OCI-LY7 (cell line): ENCODE data around the gene MYL3. TPM values are rescaled to one million over a fixed set of nuclear protein-coding genes. Genes with fewer than 3 reads are reported as not detected.

Source experiments
- total RNA-seq, 2 experiments: library from RNA; depleted of rRNA in 1 of 2; stranded (reverse); fragments of >200 nt in 1 of 2; shearing (Covaris generic) in 1 of 2; gene quantifications; 2 replicates each; pipeline ENCODE4 v1.2.3, GENCODE V29; 2014 to 2022

MYL3 gene
- total RNA-seq, 2 experiments from 2014 or later = not detected

Other genes with a start within 250 kb of the MYL3 start
- gene ALS2CL, start 169.8 kb downstream of the MYL3 start, total RNA-seq (2014; rRNA removed; shearing (Covaris generic)) = 0.15 and 0.28 TPM in 2 replicates
- gene ALS2CL, start 169.8 kb downstream of the MYL3 start, total RNA-seq (2022) = 0.07 TPM in 1 of 2 replicates, not detected in the other
- gene TMIE, start 162.1 kb downstream of the MYL3 start, total RNA-seq (2014; rRNA removed; shearing (Covaris generic)) = not detected in 2 replicates
- gene TMIE, start 162.1 kb downstream of the MYL3 start, total RNA-seq (2022) = not detected in 2 replicates
- gene PRSS50, start 145.6 kb downstream of the MYL3 start, total RNA-seq (2014; rRNA removed; shearing (Covaris generic)) = not detected in 2 replicates
- not detected in 2 replicates for gene PRSS50, start 145.6 kb downstream of the MYL3 start, total RNA-seq (2022)
- gene PTH1R, start 14.3 kb upstream of the MYL3 start, total RNA-seq (2014; rRNA removed; shearing (Covaris generic)) = not detected in 2 replicates
- not detected in 2 replicates for gene PTH1R, start 14.3 kb upstream of the MYL3 start, total RNA-seq (2022)
- 74.9 and 102 TPM in 2 replicates for gene CCDC12, start 113.3 kb upstream of the MYL3 start, total RNA-seq (2014; rRNA removed; shearing (Covaris generic))
- 107 and 116 TPM in 2 replicates for gene CCDC12, start 113.3 kb upstream of the MYL3 start, total RNA-seq (2022)
- 53.3 and 74.9 TPM in 2 replicates for gene NBEAL2, start 116.2 kb upstream of the MYL3 start, total RNA-seq (2014; rRNA removed; shearing (Covaris generic))
- gene NBEAL2, start 116.2 kb upstream of the MYL3 start, total RNA-seq (2022) = 129 and 149 TPM in 2 replicates